DOHH2 (cell line): Measurements from ENCODE around the gene HDAC4.

Experiments used
- H3F3A ChIP-seq: fragments of 200-600 bp; sonication (generic), shearing (Covaris generic); 2 replicates; pipeline ENCODE4 v1.6.0; 2016; ENCODE audit warnings: antibody characterized with exemption, mild to moderate bottlenecking; ENCODE audit not compliant: control insufficient read depth, insufficient read depth
- H3K27ac ChIP-seq: fragments of 200-600 bp; sonication (generic); 2 replicates; pipeline ENCODE4 v1.5.1; 2014; ENCODE audit warnings: low read depth, mild to moderate bottlenecking, low read length, moderate library complexity
- H3K27me3 ChIP-seq: fragments of 200-600 bp; sonication (generic); 2 replicates; pipeline ENCODE4 v1.6.1; 2014; ENCODE audit warnings: mild to moderate bottlenecking, low read length, mixed read lengths; ENCODE audit not compliant: control insufficient read depth
- H3K36me3 ChIP-seq: fragments of 200-600 bp; sonication (generic); 2 replicates; pipeline ENCODE4 v1.6.1; 2014; ENCODE audit warnings: mild to moderate bottlenecking, low read length, moderate library complexity, mixed read lengths; ENCODE audit not compliant: control insufficient read depth
- H3K4me1 ChIP-seq: fragments of 200-600 bp; sonication (generic); 2 replicates; pipeline ENCODE4 v1.6.1; 2014; ENCODE audit warnings: mild to moderate bottlenecking, low read length, mixed read lengths; ENCODE audit not compliant: control insufficient read depth
- H3K4me2 ChIP-seq: fragments of 200-600 bp; sonication (generic); 2 replicates; pipeline ENCODE4 v1.6.0; 2014; ENCODE audit warnings: mild to moderate bottlenecking, low read length, moderate library complexity
- H3K4me3 ChIP-seq: fragments of 200-600 bp; sonication (generic); 2 replicates; pipeline ENCODE4 v1.5.1; 2014; ENCODE audit warnings: mild to moderate bottlenecking, low read length, mixed read lengths
- H3K79me2 ChIP-seq: fragments of 200-600 bp; sonication (generic); 2 replicates; pipeline ENCODE4 v1.6.1; 2014; ENCODE audit warnings: mild to moderate bottlenecking, low read length, mixed read lengths; ENCODE audit not compliant: control insufficient read depth
- H3K9me2 ChIP-seq: fragments of 200-600 bp; sonication (generic); replicated peaks from 2 replicates; pipeline ENCODE4 v1.6.1; 2014; ENCODE audit warnings: mild to moderate bottlenecking, low read length, mixed read lengths; ENCODE audit not compliant: control insufficient read depth
- H3K9me3 ChIP-seq: fragments of 200-600 bp; sonication (generic); 2 replicates; pipeline ENCODE4 v1.6.1; 2014; ENCODE audit warnings: antibody characterized with exemption, low read length, mixed read lengths; ENCODE audit not compliant: control insufficient read depth, insufficient read depth
- H4K20me1 ChIP-seq: fragments of 200-600 bp; sonication (generic); 2 replicates; pipeline ENCODE4 v1.6.0; 2014; ENCODE audit warnings: low read depth, mild to moderate bottlenecking, antibody characterized with exemption, low read length, moderate library complexity; ENCODE audit not compliant: control insufficient read depth, insufficient read depth
- CTCF ChIP-seq: fragments of 200-600 bp; sonication (generic); IDR thresholded peaks from one replicate; pipeline ENCODE4 v1.5.1; 2014; ENCODE audit warnings: antibody characterized with exemption, mild to moderate bottlenecking, low read depth, low read length; ENCODE audit not compliant: poor library complexity, severe bottlenecking
- EZH2phosphoT487 ChIP-seq: fragments of 200-600 bp; sonication (generic); IDR thresholded peaks from 2 replicates; pipeline ENCODE4 v1.6.1; 2017; ENCODE audit warnings: borderline replicate concordance, mild to moderate bottlenecking, antibody characterized with exemption, low read length, moderate library complexity, mixed read lengths

The HDAC4 gene

GRCh38 chr2:239391286-239392071, 9.3 kb downstream of the HDAC4 start:
- Histone ChIP-seq H3K27me3 (no peaks in the 10 kb centered on the region), H4K20me1 (no peaks in the 10 kb centered on the region), H3K36me3 (no peaks in the 10 kb centered on the region), H3K9me2 (no peaks in the 10 kb centered on the region), H3K4me3 (no peak overlapping the region), H3K27ac (no peak overlapping the region), H3K9me3 (peaks cover 3% of the 10 kb centered on the region; the same call in 1 of the 2 replicates), H3F3A (no peaks in the 10 kb centered on the region), H3K4me1 (no peaks in the 10 kb centered on the region), H3K79me2 (peaks cover 17% of the 10 kb centered on the region; the same call in 1 of the 2 replicates), H3K4me2 (no peak overlapping the region)
- TF ChIP-seq EZH2phosphoT487 (no peak), CTCF (no peak)

GRCh38 chr2:239390546-239391285, 10.1 kb downstream of the HDAC4 start:
- Histone ChIP-seq H4K20me1 (no peaks in the 10 kb centered on the region), H3F3A (no peaks in the 10 kb centered on the region)

More at GRCh38 chr2:239390546-239391285, 10.1 kb downstream of the HDAC4 start:
- peaks cover 3% of the 10 kb centered on the region; the same call in 1 of the 2 replicates for H3K9me3 ChIP-seq
- H3K27me3 ChIP-seq = no peaks in the 10 kb centered on the region
- H3K9me2 ChIP-seq = no peaks in the 10 kb centered on the region
- no peaks in the 10 kb centered on the region for H3K4me1 ChIP-seq
- H3K27ac ChIP-seq = no peak overlapping the region
- no peak overlapping the region for H3K4me2 ChIP-seq
- H3K79me2 ChIP-seq = peaks cover 17% of the 10 kb centered on the region; the same call in 1 of the 2 replicates
- H3K4me3 ChIP-seq = no peak overlapping the region
- no peak for TF ChIP-seq CTCF
- TF ChIP-seq EZH2phosphoT487 = no peak
- no peaks in the 10 kb centered on the region for H3K36me3 ChIP-seq
